Measurements from ENCODE around the gene ZBTB14. TPM values are rescaled to one million over a fixed set of nuclear protein-coding genes. Genes with fewer than 3 reads are reported as not detected.

The ZBTB14 gene, protein sequence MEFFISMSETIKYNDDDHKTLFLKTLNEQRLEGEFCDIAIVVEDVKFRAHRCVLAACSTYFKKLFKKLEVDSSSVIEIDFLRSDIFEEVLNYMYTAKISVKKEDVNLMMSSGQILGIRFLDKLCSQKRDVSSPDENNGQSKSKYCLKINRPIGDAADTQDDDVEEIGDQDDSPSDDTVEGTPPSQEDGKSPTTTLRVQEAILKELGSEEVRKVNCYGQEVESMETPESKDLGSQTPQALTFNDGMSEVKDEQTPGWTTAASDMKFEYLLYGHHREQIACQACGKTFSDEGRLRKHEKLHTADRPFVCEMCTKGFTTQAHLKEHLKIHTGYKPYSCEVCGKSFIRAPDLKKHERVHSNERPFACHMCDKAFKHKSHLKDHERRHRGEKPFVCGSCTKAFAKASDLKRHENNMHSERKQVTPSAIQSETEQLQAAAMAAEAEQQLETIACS
- 10.4 and 12.7 TPM in 2 replicates for total RNA-seq

DNA sequence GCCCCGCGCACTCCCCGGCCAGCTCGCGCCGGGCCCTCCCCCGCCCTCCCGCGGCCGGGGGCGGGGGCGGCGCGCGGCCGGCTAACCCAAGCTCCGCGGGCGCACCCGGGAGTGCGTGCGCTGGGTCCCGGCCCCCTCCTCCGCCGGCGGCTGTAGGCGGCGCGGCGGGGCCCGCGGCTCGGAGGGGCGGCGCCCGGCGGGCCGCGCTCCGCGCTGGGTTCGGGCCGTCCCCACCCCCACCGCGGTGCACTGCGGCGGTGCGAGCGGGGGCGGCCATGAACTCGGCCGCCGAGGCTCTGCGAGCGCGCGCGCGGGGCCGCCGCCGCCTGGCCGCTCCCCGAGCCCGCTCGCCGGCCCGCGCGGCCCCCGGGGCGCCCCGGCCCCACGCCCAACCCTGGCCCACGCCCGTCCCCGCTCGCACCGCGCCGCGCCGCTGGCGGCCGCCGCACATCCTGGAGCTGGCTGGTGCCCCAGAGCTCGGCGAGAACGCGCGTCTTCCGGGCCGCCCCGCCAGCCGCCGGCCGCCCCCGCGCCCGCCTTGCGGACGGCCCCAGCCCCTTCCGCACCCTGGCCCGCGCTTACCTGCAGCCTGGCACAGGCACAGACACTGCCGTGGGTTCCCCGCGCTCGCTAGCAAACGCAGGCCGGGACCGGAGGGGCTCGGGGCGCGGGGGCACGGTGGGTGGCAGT is at the start of gene ZBTB14:
Gene ZBTB14, minus strand, starts transcription at position 496 of the 690 bp plus-strand sequence. CDS start 2,480 bp downstream, outside the sequence.

Other genes starting within 250 kb of the ZBTB14 start
- 0.56 TPM in 1 of 2 replicates, not detected in the other for gene AKAIN1, start 98.5 kb downstream of the ZBTB14 start, total RNA-seq
- 24.0 and 31.4 TPM in 2 replicates for gene EPB41L3, start 248.3 kb upstream of the ZBTB14 start, total RNA-seq

All from regular cardiac myocyte (primary cell).